ENCODE results near the gene CD34. TPM values are rescaled to one million over a fixed set of nuclear protein-coding genes. Genes with fewer than 3 reads are reported as not detected.

The CD34 gene
- total RNA-seq, 1 donor from 2014 or later: 40.9 TPM

GRCh38 chr1:207833381-207833780 is 77.5 kb downstream of the CD34 start:
- DNase-seq (ENCODE audit: low spot score): no peak

- no peak for DNase-seq (ENCODE audit: low spot score)
Measured at GRCh38 chr1:207832796-207833195, 78.1 kb downstream of the CD34 start.

GRCh38 chr1:207831517-207832327 is 79.2 kb downstream of the CD34 start:
- DNase-seq (ENCODE audit: low spot score): no peak

Other genes starting within 250 kb of the CD34 start
- 348 TPM for gene CD46, start 159.1 kb downstream of the CD34 start, total RNA-seq